Measurements from ENCODE around the gene DPP10.

DPP10 gene

GRCh38 chr2:115650827-115651226 lies 1208.4 kb downstream of the DPP10 start:
- Histone ChIP-seq H3K4me3 (ENCODE audit: low read depth in 1 of 2, low read length in 1 of 2) (no peak overlapping the region), H3K4me1 (ENCODE audit: control insufficient read depth in 1 of 2, insufficient read depth in 1 of 2, low read depth in 1 of 2, low read length in 1 of 2) (no peaks in the 10 kb centered on the region), H3K27ac (no peak overlapping the region), H3K27me3 (no peaks in the 10 kb centered on the region), H3K9me3 (no peaks in the 10 kb centered on the region), H3K36me3 (no peaks in the 10 kb centered on the region)
- TF ChIP-seq CTCF (IDR thresholded peaks at IDR 0.05) = no peak

- H3K9me3 ChIP-seq = no peaks in the 10 kb centered on the region
- H3K27me3 ChIP-seq = no peaks in the 10 kb centered on the region
- no peak overlapping the region for H3K4me3 ChIP-seq (ENCODE audit: low read depth in 1 of 2, low read length in 1 of 2)
- no peaks in the 10 kb centered on the region for H3K4me1 ChIP-seq (ENCODE audit: control insufficient read depth in 1 of 2, insufficient read depth in 1 of 2, low read depth in 1 of 2, low read length in 1 of 2)
- no peak overlapping the region for H3K27ac ChIP-seq
- no peak for TF ChIP-seq CTCF (IDR thresholded peaks at IDR 0.05)
- H3K36me3 ChIP-seq = no peaks in the 10 kb centered on the region
Observed at GRCh38 chr2:115652652-115653051, 1210.2 kb downstream of the DPP10 start.

DNA sequence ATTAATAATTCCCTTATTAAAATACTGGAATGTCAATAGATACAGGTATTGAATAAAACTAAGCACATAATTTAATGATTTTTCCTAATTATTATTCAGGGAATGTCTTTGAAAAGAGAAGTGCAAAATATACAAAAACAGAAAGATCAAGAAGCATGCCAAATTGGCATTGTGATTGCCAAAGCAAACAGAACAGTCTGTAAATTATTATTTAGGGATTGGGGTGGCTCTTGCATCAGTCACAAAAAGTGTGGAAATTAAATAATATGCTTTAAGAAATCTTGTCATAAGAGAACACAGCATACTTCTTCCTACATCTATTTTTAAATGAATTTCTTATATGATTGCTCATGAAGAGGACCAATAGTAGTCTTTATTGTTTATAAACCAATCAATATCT lies 1211.9 kb downstream of the DPP10 start:
- no peaks in the 10 kb centered on the region for H3K36me3 ChIP-seq
- no peaks in the 10 kb centered on the region for H3K27me3 ChIP-seq
- no peaks in the 10 kb centered on the region for H3K4me1 ChIP-seq (ENCODE audit: control insufficient read depth in 1 of 2, insufficient read depth in 1 of 2, low read depth in 1 of 2, low read length in 1 of 2)
- no peak overlapping the region for H3K4me3 ChIP-seq (ENCODE audit: low read depth in 1 of 2, low read length in 1 of 2)
- TF ChIP-seq CTCF (IDR thresholded peaks at IDR 0.05) = no peak
- no peaks in the 10 kb centered on the region for H3K9me3 ChIP-seq
- no peak overlapping the region for H3K27ac ChIP-seq

DNA sequence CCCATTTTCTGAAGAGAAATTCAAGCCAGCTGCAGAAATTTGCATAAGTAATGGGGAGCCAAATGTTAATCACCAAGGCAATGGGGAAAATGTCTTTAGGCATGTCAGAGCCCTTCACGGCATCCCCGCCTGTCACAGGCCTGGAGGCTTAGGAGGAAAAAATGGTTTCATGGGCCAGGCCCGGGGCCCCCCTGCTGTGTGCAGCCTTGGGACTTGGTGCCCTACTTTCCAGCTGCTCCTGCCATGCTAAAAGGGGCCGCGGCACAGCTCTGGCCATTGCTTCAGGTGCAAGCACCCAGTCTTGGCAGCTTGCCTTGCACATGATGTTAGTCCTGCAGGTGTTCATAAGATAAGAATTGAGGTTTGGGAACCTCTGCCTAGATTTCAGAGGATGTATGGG lies 1235.7 kb downstream of the DPP10 start:
- Histone ChIP-seq H3K9me3 (no peaks in the 10 kb centered on the region), H3K4me1 (ENCODE audit: control insufficient read depth in 1 of 2, insufficient read depth in 1 of 2, low read depth in 1 of 2, low read length in 1 of 2) (no peaks in the 10 kb centered on the region), H3K27me3 (no peaks in the 10 kb centered on the region), H3K27ac (no peak overlapping the region), H3K36me3 (no peaks in the 10 kb centered on the region), H3K4me3 (ENCODE audit: low read depth in 1 of 2, low read length in 1 of 2) (no peak overlapping the region)
- no peak for TF ChIP-seq CTCF (IDR thresholded peaks at IDR 0.05)

- H3K36me3 ChIP-seq = no peaks in the 10 kb centered on the region
- H3K4me1 ChIP-seq (ENCODE audit: control insufficient read depth in 1 of 2, insufficient read depth in 1 of 2, low read depth in 1 of 2, low read length in 1 of 2) = no peaks in the 10 kb centered on the region
- TF ChIP-seq CTCF (IDR thresholded peaks at IDR 0.05) = no peak
- H3K27me3 ChIP-seq = no peaks in the 10 kb centered on the region
- no peaks in the 10 kb centered on the region for H3K9me3 ChIP-seq
- no peak overlapping the region for H3K27ac ChIP-seq
- H3K4me3 ChIP-seq (ENCODE audit: low read depth in 1 of 2, low read length in 1 of 2) = no peak overlapping the region
Observed at GRCh38 chr2:115684345-115684744, 1241.9 kb downstream of the DPP10 start.

DNA sequence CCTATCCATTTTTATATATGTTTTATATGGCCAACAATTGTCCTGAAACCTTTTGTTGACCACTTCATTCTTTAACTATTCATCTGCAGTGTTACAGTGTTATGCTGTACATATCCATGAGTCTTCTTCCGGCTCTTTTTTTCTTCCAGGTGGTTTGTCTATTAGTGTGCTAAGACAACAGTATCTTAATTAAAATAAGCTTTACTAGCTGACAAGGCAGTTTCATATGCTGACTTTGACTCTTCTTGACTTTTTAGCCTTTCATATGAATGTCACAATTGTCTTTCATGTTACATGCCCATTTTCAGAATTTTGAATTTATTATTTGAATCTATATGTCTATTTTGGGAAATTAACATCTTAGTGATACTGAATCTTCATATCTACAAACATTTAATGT lies 1249.0 kb downstream of the DPP10 start:
- H3K27me3 ChIP-seq = no peaks in the 10 kb centered on the region
- no peaks in the 10 kb centered on the region for H3K9me3 ChIP-seq
- H3K36me3 ChIP-seq = no peaks in the 10 kb centered on the region
- no peak overlapping the region for H3K4me3 ChIP-seq (ENCODE audit: low read depth in 1 of 2, low read length in 1 of 2)
- no peaks in the 10 kb centered on the region for H3K4me1 ChIP-seq (ENCODE audit: control insufficient read depth in 1 of 2, insufficient read depth in 1 of 2, low read depth in 1 of 2, low read length in 1 of 2)
- no peak overlapping the region for H3K27ac ChIP-seq
- TF ChIP-seq CTCF (IDR thresholded peaks at IDR 0.05) = no peak

Measured in neutrophil (primary cell).